SJCRH30 (cell line): ENCODE results near the gene PRKN. TPM values are rescaled to one million over a fixed set of nuclear protein-coding genes. Genes with fewer than 3 reads are reported as not detected.
A peak's percentile ranks its signal among the peaks of the same experiment; 100 is the strongest.

ENCODE experiments used
- DNase-seq, 2 experiments: peaks; one replicate each; pipeline ENCODE4 v3.0.0-alpha.2; 2015 to 2020
- H3K27ac ChIP-seq: fragments of 250-450 bp; sonication (Bioruptor Pico); 2 replicates; pipeline ENCODE4 v1.5.1; 2020; ENCODE audit warnings: mild to moderate bottlenecking, moderate library complexity
- H3K27me3 ChIP-seq: fragments of 250-450 bp; sonication (Bioruptor Pico); 2 replicates; pipeline ENCODE4 v1.5.1; 2020; ENCODE audit warnings: mild to moderate bottlenecking, moderate library complexity
- H3K36me3 ChIP-seq: fragments of 250-450 bp; sonication (Bioruptor Pico); 2 replicates; pipeline ENCODE4 v1.5.1; 2020; ENCODE audit warnings: mild to moderate bottlenecking, moderate library complexity
- H3K4me1 ChIP-seq: fragments of 250-450 bp; sonication (Bioruptor Pico); 2 replicates; pipeline ENCODE4 v1.5.1; 2020; ENCODE audit warnings: mild to moderate bottlenecking, moderate library complexity
- H3K4me3 ChIP-seq: fragments of 250-450 bp; sonication (Bioruptor Pico); 2 replicates; pipeline ENCODE4 v1.5.1; 2020; ENCODE audit warnings: mild to moderate bottlenecking, moderate library complexity
- H3K9me3 ChIP-seq: fragments of 250-450 bp; sonication (Bioruptor Pico); replicated peaks from 2 replicates; pipeline ENCODE4 v1.5.1; 2020; ENCODE audit warnings: mild to moderate bottlenecking, moderate library complexity
- total RNA-seq: library from RNA; depleted of rRNA; stranded (reverse); fragments of >200 nt; shearing (Covaris generic); gene quantifications from 2 replicates; pipeline ENCODE4 v1.2.3, GENCODE V29; 2014

PRKN gene
- total RNA-seq, 1 experiment from 2014 or later = not detected

GRCh38 chr6:162289972-162290371 is 437.6 kb downstream of the PRKN start:
- Histone ChIP-seq H3K4me1 (no peaks in the 10 kb centered on the region), H3K27ac (no peak overlapping the region), H3K36me3 (no peaks in the 10 kb centered on the region), H3K9me3 (no peaks in the 10 kb centered on the region), H3K27me3 (peaks cover 15% of the 10 kb centered on the region; the same call in 1 of the 2 replicates), H3K4me3 (no peak overlapping the region)
- no peak for DNase-seq

- peaks cover 7% of the 10 kb centered on the region for H3K27me3 ChIP-seq
- H3K4me1 ChIP-seq = no peaks in the 10 kb centered on the region
- no peaks in the 10 kb centered on the region for H3K9me3 ChIP-seq
- H3K36me3 ChIP-seq = no peaks in the 10 kb centered on the region
- H3K4me3 ChIP-seq = no peak overlapping the region
- DNase-seq = no peak
- H3K27ac ChIP-seq = no peak overlapping the region
Observed at GRCh38 chr6:162273986-162274385, 453.6 kb downstream of the PRKN start.

GRCh38 chr6:162271922-162272321 is 455.6 kb downstream of the PRKN start:
- Histone ChIP-seq H3K9me3 (no peaks in the 10 kb centered on the region), H3K27ac (no peak overlapping the region), H3K4me1 (no peaks in the 10 kb centered on the region), H3K4me3 (no peak overlapping the region), H3K27me3 (peaks cover 16% of the 10 kb centered on the region; the same call in 1 of the 2 replicates), H3K36me3 (no peaks in the 10 kb centered on the region)
- no peak for DNase-seq

- H3K36me3 ChIP-seq = no peaks in the 10 kb centered on the region
- no peaks in the 10 kb centered on the region for H3K9me3 ChIP-seq
- H3K27me3 ChIP-seq = peaks cover 13% of the 10 kb centered on the region; the same call in 1 of the 2 replicates
Observed at GRCh38 chr6:162270966-162271365, 456.6 kb downstream of the PRKN start.

GRCh38 chr6:162267641-162268040 is 459.9 kb downstream of the PRKN start:
- Histone ChIP-seq H3K36me3 (no peaks in the 10 kb centered on the region), H3K27ac (no peak overlapping the region), H3K9me3 (no peaks in the 10 kb centered on the region), H3K4me3 (no peak overlapping the region), H3K4me1 (no peaks in the 10 kb centered on the region), H3K27me3 (0 out of 2 replicates have a peak, but pooled peaks cover 9% of the 10 kb centered on the region)
- no peak for DNase-seq

More at GRCh38 chr6:162270966-162271365, 456.6 kb downstream of the PRKN start:
- Histone ChIP-seq H3K4me3 (no peak overlapping the region), H3K4me1 (no peaks in the 10 kb centered on the region), H3K27ac (no peak overlapping the region)
- no peak for DNase-seq

- Histone ChIP-seq H3K9me3 (no peaks in the 10 kb centered on the region), H3K27me3 (0 out of 2 replicates have a peak, but pooled peaks cover 9% of the 10 kb centered on the region), H3K36me3 (no peaks in the 10 kb centered on the region), H3K27ac (no peak overlapping the region), H3K4me1 (no peaks in the 10 kb centered on the region), H3K4me3 (no peak overlapping the region)
- no peak for DNase-seq
Observed at GRCh38 chr6:162267126-162267525, 460.4 kb downstream of the PRKN start.

GRCh38 chr6:162264581-162264980 is 463.0 kb downstream of the PRKN start:
- no peak for DNase-seq
- Histone ChIP-seq H3K9me3 (no peaks in the 10 kb centered on the region), H3K4me1 (no peaks in the 10 kb centered on the region), H3K4me3 (no peak overlapping the region), H3K27ac (no peak overlapping the region), H3K27me3 (peaks cover 9% of the 10 kb centered on the region; the same call in 1 of the 2 replicates), H3K36me3 (no peaks in the 10 kb centered on the region)

GRCh38 chr6:162262466-162263196 is 464.9 kb downstream of the PRKN start:
- no peak overlapping the region for H3K4me3 ChIP-seq
- H3K9me3 ChIP-seq = no peaks in the 10 kb centered on the region
- no peaks in the 10 kb centered on the region for H3K36me3 ChIP-seq
- no peaks in the 10 kb centered on the region for H3K4me1 ChIP-seq
- H3K27me3 ChIP-seq = peaks cover 3% of the 10 kb centered on the region; the same call in 1 of the 2 replicates
- DNase-seq = no peak
- no peak overlapping the region for H3K27ac ChIP-seq

GRCh38 chr6:162261598-162261997 is 466.0 kb downstream of the PRKN start:
- Histone ChIP-seq H3K9me3 (no peaks in the 10 kb centered on the region), H3K27me3 (peaks cover 3% of the 10 kb centered on the region; the same call in 1 of the 2 replicates), H3K27ac (no peak overlapping the region), H3K36me3 (no peaks in the 10 kb centered on the region), H3K4me3 (no peak overlapping the region), H3K4me1 (no peaks in the 10 kb centered on the region)
- no peak for DNase-seq

GRCh38 chr6:162260027-162260426 is 467.5 kb downstream of the PRKN start:
- Histone ChIP-seq H3K4me1 (no peaks in the 10 kb centered on the region), H3K36me3 (no peaks in the 10 kb centered on the region), H3K27ac (no peak overlapping the region), H3K4me3 (no peak overlapping the region), H3K27me3 (peaks cover 3% of the 10 kb centered on the region; the same call in 1 of the 2 replicates), H3K9me3 (no peaks in the 10 kb centered on the region)
- no peak for DNase-seq

GRCh38 chr6:162258647-162259046 is 468.9 kb downstream of the PRKN start:
- peaks cover 3% of the 10 kb centered on the region; the same call in 1 of the 2 replicates for H3K27me3 ChIP-seq
- no peak for DNase-seq
- H3K4me3 ChIP-seq = no peak overlapping the region
- no peaks in the 10 kb centered on the region for H3K36me3 ChIP-seq
- H3K27ac ChIP-seq = no peak overlapping the region
- H3K9me3 ChIP-seq = no peaks in the 10 kb centered on the region
- H3K4me1 ChIP-seq = no peaks in the 10 kb centered on the region

- Histone ChIP-seq H3K9me3 (no peaks in the 10 kb centered on the region), H3K4me1 (no peaks in the 10 kb centered on the region), H3K27ac (no peak overlapping the region), H3K36me3 (no peaks in the 10 kb centered on the region), H3K27me3 (peaks cover 3% of the 10 kb centered on the region; the same call in 1 of the 2 replicates), H3K4me3 (no peak overlapping the region)
- DNase-seq = no peak
Observed at GRCh38 chr6:162256361-162256760, 471.2 kb downstream of the PRKN start.

GRCh38 chr6:162251257-162251656 is 476.3 kb downstream of the PRKN start:
- H3K27ac ChIP-seq = no peak overlapping the region
- H3K27me3 ChIP-seq = peaks cover 1% of the 10 kb centered on the region; the same call in 1 of the 2 replicates
- DNase-seq = peak in 1 of 2 experiments; percentile 33
- no peaks in the 10 kb centered on the region for H3K36me3 ChIP-seq
- no peaks in the 10 kb centered on the region for H3K9me3 ChIP-seq
- no peaks in the 10 kb centered on the region for H3K4me1 ChIP-seq
- no peak overlapping the region for H3K4me3 ChIP-seq

- no peak overlapping the region for H3K4me3 ChIP-seq
- H3K27me3 ChIP-seq = peaks cover 4% of the 10 kb centered on the region; the same call in 1 of the 2 replicates
- no peak for DNase-seq
- H3K36me3 ChIP-seq = no peaks in the 10 kb centered on the region
- H3K4me1 ChIP-seq = no peaks in the 10 kb centered on the region
- no peak overlapping the region for H3K27ac ChIP-seq
- H3K9me3 ChIP-seq = no peaks in the 10 kb centered on the region
Observed at GRCh38 chr6:162249907-162250642, 477.5 kb downstream of the PRKN start.

- Histone ChIP-seq H3K4me1 (no peaks in the 10 kb centered on the region), H3K27me3 (peaks cover 4% of the 10 kb centered on the region; the same call in 1 of the 2 replicates), H3K27ac (no peak overlapping the region), H3K4me3 (no peak overlapping the region), H3K9me3 (no peaks in the 10 kb centered on the region), H3K36me3 (no peaks in the 10 kb centered on the region)
- DNase-seq = no peak
Observed at GRCh38 chr6:162245830-162246420, 481.6 kb downstream of the PRKN start.
